HL-60 (cell line): ENCODE data around the gene BSG.
A peak's percentile ranks its signal among the peaks of the same experiment; 100 is the strongest.

Experiments used
- GABPA ChIP-seq: IDR thresholded peaks from 2 replicates; pipeline ENCODE4 v1.6.1; 2012; ENCODE audit warnings: low read depth
- TF ChIP-seq, protein P1 (sequence below): IDR thresholded peaks from one replicate; pipeline ENCODE4 v1.5.1; 2011; ENCODE audit warnings: low read length, control low read depth, inconsistent platforms; ENCODE audit not compliant: insufficient read depth

DNA sequence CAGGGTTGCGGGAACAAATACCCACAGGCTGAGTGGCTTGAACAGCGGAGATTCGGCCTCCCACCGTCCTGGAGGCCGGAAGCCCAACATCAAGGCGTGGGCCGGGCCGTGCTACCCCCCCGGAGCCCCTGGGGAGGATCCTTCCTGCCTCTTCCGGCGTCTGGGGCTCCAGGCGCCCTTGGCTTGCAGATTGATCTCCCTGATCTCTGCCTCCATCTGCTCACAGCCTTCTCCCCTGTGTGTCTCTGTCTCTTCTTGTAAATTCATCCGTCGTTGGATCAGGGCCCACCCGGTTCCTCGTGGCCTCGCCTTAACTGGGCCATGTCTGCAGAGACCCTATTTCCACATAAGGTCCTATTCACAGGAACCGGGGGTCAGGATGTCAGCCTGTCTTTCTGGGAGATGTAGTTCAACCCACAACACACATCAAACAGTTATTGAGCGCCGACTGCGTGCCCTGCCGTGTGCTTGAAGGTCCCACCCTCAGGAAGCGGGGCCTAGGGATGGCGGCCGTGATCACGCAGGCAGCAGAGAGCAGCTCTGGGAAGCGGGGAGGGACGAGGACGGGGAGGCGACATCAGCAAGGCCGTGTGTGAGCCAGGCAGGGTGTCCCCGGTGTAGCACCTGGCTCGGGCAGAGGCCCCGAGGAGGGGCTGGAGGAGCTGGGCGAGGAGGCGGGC lies 38.5 kb downstream of the BSG start:
- TF ChIP-seq, protein P1, sequence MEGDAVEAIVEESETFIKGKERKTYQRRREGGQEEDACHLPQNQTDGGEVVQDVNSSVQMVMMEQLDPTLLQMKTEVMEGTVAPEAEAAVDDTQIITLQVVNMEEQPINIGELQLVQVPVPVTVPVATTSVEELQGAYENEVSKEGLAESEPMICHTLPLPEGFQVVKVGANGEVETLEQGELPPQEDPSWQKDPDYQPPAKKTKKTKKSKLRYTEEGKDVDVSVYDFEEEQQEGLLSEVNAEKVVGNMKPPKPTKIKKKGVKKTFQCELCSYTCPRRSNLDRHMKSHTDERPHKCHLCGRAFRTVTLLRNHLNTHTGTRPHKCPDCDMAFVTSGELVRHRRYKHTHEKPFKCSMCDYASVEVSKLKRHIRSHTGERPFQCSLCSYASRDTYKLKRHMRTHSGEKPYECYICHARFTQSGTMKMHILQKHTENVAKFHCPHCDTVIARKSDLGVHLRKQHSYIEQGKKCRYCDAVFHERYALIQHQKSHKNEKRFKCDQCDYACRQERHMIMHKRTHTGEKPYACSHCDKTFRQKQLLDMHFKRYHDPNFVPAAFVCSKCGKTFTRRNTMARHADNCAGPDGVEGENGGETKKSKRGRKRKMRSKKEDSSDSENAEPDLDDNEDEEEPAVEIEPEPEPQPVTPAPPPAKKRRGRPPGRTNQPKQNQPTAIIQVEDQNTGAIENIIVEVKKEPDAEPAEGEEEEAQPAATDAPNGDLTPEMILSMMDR, result no peak
- TF ChIP-seq GABPA, result peak; percentile 60; the same call in 1 of the 2 replicates
